Ovary (tissue), 3 donors: ENCODE measurements around the gene GGACT.

Experiments used
- CTCF ChIP-seq, 3 donors: fragments of 450-650 bp in 2 of 3; fragments of 200-600 bp in 1 of 3; IDR thresholded peaks; one replicate each; pipeline versions ENCODE4 v1.5.1 to v1.8.0; 2016 to 2022; ENCODE audit warnings: antibody characterized with exemption in 3 of 3, mild to moderate bottlenecking in 1 of 3
- POLR2A ChIP-seq: fragments of 450-650 bp; IDR thresholded peaks from one replicate; pipeline ENCODE4 v1.6.1; 2017; ENCODE audit warnings: antibody characterized with exemption, mild to moderate bottlenecking, moderate library complexity
- donor health status: DM: no; HTN: no; CAD: no.

- TF ChIP-seq CTCF (IDR thresholded peaks at IDR 0.05), result no peak
- no peak for TF ChIP-seq POLR2A
Observed at GRCh38 chr13:100520936-100521850, 67.4 kb downstream of the GGACT start.
